ENCODE results near the gene JAG1.
A peak's percentile ranks its signal among the peaks of the same experiment; 100 is the strongest.

Gene JAG1

DNA sequence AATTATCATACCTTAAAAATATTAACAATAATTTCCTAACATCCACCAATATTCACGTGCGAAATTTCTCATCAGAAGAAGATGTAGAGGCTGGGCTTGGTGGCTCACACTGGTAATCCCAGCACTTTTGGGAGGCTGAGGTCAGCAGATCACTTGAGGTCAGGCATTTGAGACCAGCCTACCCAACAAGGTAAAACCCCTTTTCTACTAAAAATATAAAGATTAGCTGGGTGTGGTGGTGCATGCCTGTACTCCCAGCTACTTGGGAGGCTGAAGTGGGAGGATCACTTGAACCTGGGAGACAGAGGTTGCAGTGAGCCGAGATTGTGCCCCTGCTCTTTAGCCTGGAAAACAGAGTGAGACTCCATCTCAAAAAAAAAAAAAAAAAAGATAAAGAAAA, 36.1 kb upstream of the JAG1 start:
- H3K4me3 ChIP-seq (ENCODE audit: low read length) = no peak overlapping the region
- DNase-seq (ENCODE audit: low read depth) = no peak
- TF ChIP-seq, protein P1, sequence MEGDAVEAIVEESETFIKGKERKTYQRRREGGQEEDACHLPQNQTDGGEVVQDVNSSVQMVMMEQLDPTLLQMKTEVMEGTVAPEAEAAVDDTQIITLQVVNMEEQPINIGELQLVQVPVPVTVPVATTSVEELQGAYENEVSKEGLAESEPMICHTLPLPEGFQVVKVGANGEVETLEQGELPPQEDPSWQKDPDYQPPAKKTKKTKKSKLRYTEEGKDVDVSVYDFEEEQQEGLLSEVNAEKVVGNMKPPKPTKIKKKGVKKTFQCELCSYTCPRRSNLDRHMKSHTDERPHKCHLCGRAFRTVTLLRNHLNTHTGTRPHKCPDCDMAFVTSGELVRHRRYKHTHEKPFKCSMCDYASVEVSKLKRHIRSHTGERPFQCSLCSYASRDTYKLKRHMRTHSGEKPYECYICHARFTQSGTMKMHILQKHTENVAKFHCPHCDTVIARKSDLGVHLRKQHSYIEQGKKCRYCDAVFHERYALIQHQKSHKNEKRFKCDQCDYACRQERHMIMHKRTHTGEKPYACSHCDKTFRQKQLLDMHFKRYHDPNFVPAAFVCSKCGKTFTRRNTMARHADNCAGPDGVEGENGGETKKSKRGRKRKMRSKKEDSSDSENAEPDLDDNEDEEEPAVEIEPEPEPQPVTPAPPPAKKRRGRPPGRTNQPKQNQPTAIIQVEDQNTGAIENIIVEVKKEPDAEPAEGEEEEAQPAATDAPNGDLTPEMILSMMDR (conservative IDR thresholded peaks at IDR 0.05; ENCODE audit: low read length) = no peak

DNA sequence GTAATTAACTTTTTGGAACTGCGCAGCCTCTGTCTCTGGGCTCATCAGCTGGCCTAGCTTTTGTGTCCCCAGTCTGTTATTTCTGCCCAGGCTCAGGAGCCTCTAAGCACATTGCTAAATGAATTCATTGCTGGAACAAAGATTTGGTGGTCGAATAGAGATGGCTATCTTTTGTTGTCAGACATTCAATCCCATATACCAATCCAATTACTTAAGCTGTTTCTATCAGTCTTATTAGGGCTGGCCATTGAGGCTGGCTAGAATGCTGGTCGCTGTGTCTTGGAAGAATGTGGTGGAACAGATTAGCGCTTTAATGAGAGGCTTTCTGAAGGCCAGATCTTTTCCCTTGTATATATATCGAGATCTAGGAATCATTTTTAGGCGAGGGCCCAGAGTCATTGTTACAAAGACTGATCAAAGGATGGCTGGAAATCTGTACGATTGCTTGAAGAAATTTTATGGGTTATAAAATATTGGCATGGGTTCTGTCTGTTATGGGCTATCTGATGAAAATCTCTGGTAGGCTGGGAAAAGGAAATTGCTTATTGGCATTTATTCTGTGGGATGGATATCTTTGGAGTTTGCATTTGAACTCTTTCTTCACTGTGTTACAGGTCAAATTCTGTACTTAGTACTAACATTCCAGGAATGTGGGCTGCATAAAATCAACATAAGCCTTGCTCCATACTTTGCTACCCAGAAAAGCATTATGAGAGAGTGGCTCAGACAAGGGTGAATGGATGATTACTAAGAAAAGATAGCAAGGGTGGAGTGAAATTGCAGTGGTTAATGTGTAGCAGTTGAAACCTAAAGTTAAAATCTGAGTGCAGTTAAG, 34.8 kb upstream of the JAG1 start:
- TF ChIP-seq, protein P1 (conservative IDR thresholded peaks at IDR 0.05; ENCODE audit: low read length) = no peak
- DNase-seq (ENCODE audit: low read depth) = peak; percentile 58

DNA sequence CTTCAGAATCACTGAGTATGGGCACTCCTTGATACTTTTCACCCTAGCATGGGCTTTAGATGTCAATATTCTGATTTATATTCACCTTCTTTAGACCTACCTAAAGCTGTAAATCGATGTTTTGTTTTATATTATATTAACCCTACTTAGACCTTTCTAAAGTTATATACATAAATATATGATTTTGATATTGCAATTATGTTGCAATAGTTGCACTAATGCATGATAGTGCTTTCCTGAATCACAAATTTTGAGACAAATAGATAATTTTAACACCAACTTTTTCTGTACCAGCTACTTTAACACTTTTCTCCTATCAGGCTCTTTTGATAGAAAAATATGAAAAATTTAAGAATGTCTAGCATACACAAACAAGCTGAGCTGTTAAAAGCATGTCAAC, 34.0 kb upstream of the JAG1 start:
- no peak overlapping the region for H3K4me3 ChIP-seq (ENCODE audit: low read length)
- no peak for DNase-seq (ENCODE audit: low read depth)
- TF ChIP-seq, protein P1 (conservative IDR thresholded peaks at IDR 0.05; ENCODE audit: low read length) = no peak

More for the DNA sequence above, 34.8 kb upstream of the JAG1 start:
- no peak overlapping the region for H3K4me3 ChIP-seq (ENCODE audit: low read length)

DNA sequence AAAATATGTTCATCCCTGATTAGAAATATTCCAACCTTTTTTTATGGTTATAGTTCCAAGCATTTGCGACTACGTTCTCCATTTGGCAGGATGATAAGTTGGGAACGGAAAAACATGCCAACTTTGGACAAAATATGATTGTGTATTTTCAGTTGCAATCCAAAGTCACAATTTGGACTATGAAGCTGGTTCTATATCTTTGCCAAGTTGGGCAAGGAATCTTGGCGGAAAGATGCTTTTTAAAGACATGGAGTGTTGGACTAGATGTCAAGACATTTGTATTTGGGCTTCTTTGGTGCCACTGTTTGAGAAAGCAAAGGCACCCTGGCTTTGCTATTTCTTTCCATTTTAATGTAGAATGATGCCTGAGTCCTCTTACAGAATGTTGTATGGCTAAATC, 33.3 kb upstream of the JAG1 start:
- TF ChIP-seq, protein P1 (conservative IDR thresholded peaks at IDR 0.05; ENCODE audit: low read length) = no peak
- no peak for DNase-seq (ENCODE audit: low read depth)
- no peak overlapping the region for H3K4me3 ChIP-seq (ENCODE audit: low read length)

DNA sequence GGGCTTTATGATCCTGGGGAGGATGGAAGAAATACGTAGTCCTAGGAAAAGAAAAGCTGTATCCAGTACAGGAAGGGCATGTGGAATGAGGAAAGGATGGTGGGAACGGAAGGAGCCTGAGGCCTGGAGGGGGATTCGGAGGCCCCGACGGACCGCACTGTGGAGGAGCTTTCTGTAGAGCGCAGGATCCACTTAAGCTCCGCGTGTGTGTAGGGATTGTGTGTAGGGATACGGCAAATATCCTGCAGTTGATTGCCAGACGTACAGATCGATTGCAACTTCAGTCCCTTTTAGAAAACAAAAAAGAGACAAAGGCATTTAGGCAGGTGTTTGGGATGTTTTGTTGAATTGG, 32.6 kb upstream of the JAG1 start:
- TF ChIP-seq, protein P1 (conservative IDR thresholded peaks at IDR 0.05; ENCODE audit: low read length) = no peak
- H3K4me3 ChIP-seq (ENCODE audit: low read length) = no peak overlapping the region
- DNase-seq (ENCODE audit: low read depth) = no peak

DNA sequence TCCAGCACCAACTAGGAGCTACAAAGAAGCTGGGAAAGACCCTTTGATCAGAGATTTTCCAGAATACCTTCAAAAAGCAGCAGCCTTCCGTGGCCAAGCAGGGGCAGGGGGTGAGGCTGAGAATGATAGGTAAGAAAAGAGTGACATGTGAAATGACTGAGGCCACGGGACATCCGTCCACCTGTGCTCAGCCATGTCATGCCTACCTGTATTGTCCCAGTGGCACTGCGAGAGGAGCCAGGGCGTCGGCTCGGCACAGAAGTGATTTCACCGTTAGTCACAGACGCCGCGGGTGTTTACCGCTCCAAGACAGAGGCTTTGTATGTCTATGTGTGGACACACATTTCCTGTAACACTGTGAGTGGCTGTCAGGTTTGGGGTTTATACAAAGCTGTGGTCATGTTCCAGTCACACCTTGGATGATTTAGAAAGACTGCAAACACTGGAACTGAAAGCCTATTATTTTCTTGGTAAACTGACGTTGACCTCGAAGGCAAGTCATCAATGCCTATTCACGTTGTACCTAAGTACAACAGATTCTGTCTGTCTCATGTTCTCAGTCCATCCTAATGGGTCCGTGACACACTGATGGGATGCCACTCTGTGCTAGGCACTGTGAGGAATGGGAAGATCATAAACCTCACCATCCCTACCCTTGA, 32.1 kb upstream of the JAG1 start:
- TF ChIP-seq, protein P1 (conservative IDR thresholded peaks at IDR 0.05; ENCODE audit: low read length) = no peak
- no peak for DNase-seq (ENCODE audit: low read depth)
- no peak overlapping the region for H3K4me3 ChIP-seq (ENCODE audit: low read length)

DNA sequence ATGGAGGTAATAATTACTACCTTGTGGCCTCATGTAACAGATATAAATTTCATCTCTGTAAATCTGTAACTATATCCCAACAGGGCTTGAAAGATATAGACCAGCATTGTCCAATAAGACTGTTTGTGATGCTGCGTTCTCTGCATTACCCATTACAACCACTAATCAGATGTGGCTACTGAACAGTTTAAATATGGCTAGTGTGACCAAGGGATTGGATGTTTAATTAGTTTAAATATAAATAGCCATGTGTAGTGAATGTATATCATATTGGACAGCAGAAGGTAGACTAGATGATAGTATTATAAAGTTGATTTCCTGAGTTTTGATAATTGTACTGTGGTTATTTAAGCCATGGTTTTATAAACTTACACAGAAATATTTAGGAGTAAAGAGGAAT, 27.8 kb upstream of the JAG1 start:
- no peak overlapping the region for H3K4me3 ChIP-seq (ENCODE audit: low read length)
- DNase-seq (ENCODE audit: low read depth) = no peak
- TF ChIP-seq, protein P1 (conservative IDR thresholded peaks at IDR 0.05; ENCODE audit: low read length) = no peak
